SW 1271 (cell line): ENCODE measurements around the gene ZNF396.

Source experiments
- DNase-seq, 2 experiments: peaks; one replicate each; lab custom pipeline; 2025; lab: John Stamatoyannopoulos, UW

The ZNF396 gene

GRCh38 chr18:35335866-35336265 is 41.3 kb downstream of the ZNF396 start:
- no peak for DNase-seq

GRCh38 chr18:35334821-35335220 is 42.3 kb downstream of the ZNF396 start:
- DNase-seq, result no peak

GRCh38 chr18:35334212-35334611 is 42.9 kb downstream of the ZNF396 start:
- no peak for DNase-seq

DNA sequence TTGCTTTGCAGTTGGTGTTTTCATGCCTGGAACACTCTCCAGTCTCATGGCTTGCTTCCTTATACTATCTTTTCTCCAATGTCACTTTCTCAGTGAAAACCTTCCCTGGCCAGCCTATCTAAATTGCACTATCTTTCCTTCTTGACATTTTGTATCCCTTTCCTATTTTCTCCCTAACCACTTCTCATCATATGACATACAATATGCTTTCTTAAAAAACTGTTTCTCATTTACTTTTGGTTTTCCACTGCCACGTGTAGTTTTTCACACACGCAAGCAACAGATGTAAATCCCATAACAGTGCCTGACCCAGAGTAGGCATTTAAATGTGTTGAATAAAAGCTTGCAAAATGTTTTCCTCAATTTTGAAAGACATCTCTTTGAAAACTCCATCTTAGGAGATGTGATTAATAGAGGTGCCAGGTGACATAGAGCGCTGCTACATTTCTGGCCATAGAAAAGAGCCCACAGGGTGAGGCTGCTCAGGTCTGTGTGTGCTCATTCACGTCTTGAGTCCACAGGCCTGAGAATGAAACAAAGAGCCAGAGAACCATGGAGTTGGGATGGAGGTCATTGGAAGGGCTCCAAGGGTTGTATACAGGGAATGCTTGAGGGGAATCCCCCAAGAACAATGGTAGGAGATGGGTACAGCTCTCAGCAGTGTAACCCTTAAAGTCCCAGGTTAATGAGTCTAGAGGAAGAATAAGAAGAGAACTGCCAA is 45.6 kb downstream of the ZNF396 start:
- no peak for DNase-seq

DNA sequence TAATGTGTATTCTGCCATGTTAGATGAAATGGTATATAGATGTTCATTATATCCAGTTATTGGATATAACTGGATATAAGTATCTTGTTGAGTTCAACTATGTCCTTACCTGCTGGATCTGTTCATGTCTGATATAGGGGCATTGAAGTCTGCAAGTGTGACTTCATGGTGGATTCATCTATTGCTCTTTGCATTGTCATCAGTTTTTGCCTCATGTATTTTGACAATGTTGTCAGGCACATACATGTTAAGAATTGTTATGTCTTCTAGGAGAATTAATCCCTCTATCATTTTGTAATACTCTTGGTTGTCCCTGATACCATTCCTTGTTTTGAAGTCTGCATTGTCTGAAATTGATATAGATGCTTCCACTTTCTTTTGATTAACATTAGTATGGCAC is 48.3 kb downstream of the ZNF396 start:
- no peak for DNase-seq

- no peak for DNase-seq
Observed at GRCh38 chr18:35326695-35327387, 50.3 kb downstream of the ZNF396 start.

- no peak for DNase-seq
Observed at GRCh38 chr18:35324926-35325655, 52.0 kb downstream of the ZNF396 start.

DNA sequence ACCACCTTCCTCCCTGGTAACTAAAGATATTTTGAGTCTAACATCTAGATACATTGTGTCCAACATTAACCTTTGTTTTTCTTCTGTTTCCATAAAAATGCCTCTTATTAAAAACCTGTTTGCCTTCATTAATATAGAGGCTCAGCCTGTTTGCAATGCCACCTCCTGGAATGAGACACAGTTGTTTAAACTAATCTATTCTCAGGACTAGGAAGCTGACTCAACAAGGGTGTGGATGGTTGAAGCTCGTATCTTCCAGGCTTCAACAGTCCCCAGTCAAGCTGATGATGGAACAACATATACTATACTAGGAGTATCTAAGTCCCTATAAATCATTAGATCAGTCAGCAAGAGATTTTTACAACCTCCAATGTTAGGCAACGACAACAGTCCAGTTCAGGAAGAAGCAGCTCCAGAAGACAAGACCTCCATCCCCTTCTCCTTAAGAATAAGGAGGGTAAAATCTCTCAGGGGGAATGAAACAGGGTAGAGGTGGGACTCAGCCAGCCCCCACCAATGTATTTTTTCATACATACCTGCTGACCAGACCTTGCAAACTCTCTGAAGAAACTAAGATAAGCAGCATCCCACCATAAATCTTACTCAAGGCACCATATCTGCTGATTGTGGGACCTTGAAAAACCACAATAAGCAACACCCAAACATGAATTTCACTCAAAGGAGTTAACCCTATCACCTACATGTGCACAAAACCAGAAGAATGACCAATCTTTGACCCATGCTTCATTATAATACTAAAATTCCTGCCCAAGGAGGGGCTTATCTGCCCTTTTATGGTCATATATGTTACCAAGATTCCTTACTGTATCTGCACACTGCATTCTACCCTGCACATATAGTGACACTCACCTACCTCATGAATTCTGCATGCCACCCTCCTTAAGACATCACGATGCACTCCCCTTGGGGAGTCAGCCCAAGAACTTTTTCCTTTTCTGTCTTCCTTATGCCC is 54.4 kb downstream of the ZNF396 start:
- DNase-seq, result peak in 1 of 2 experiments; percentile 11
